ENCODE results near the gene ZAP70. TPM values are rescaled to one million over a fixed set of nuclear protein-coding genes. Genes with fewer than 3 reads are reported as not detected.
"Not testable (repeated sequence)": the region's sequence is repeated elsewhere in the genome, so short reads cannot be mapped to it uniquely, and the experiment has no call there.

Gene ZAP70
- total and polyA plus RNA-seq, 9 donors: 0.45 to 2.0 (median 0.75) TPM

DNA sequence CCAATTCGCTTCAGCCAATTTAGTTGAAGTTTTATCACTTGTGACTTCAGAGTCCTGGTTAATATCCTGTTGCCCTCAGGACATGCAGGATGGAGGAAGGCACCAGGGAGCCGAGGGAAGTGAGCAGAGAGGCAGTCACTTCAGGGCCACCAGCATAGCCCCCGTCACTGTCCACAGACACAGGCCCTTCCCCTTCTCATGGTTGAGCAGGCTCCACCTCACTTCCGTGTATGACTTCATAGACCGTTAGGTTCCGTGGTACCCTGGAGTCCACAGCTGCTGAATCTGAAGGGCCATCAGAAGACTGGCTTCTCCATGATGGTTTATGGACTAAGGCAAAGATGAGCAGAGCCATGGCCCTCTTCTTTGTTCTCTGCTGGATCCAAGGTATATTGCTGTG lies 43.9 kb upstream of the ZAP70 start, which contains the start of gene C2orf92:
Gene C2orf92 (plus strand): TSS at position 266 of the 400 bp plus-strand sequence. CDS start 76 bp downstream, at position 342.
- H3K9me3 ChIP-seq: no peaks in the 10 kb centered on the region
- no peaks in the 10 kb centered on the region for H3K27me3 ChIP-seq
- H3K27ac ChIP-seq: no peak within 1 kb of the TSS
- TF ChIP-seq EP300 (IDR thresholded peaks at IDR 0.05): no peak
- TF ChIP-seq, protein P1, sequence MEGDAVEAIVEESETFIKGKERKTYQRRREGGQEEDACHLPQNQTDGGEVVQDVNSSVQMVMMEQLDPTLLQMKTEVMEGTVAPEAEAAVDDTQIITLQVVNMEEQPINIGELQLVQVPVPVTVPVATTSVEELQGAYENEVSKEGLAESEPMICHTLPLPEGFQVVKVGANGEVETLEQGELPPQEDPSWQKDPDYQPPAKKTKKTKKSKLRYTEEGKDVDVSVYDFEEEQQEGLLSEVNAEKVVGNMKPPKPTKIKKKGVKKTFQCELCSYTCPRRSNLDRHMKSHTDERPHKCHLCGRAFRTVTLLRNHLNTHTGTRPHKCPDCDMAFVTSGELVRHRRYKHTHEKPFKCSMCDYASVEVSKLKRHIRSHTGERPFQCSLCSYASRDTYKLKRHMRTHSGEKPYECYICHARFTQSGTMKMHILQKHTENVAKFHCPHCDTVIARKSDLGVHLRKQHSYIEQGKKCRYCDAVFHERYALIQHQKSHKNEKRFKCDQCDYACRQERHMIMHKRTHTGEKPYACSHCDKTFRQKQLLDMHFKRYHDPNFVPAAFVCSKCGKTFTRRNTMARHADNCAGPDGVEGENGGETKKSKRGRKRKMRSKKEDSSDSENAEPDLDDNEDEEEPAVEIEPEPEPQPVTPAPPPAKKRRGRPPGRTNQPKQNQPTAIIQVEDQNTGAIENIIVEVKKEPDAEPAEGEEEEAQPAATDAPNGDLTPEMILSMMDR (IDR thresholded peaks at IDR 0.05): no peak
- H3K36me3 ChIP-seq: no peaks in the 10 kb centered on the region
- no peak within 1 kb of the TSS for H3K4me3 ChIP-seq
- intact Hi-C loops (cut with DNase I): no loop called here
- H3K4me1 ChIP-seq (ENCODE audit: insufficient read depth): no peaks in the 10 kb centered on the region
- 91 to 93% (median 91%) methylated on average over 6 of the region's 6 CpGs for WGBS, 3 donors
- no peak for DNase-seq

DNA sequence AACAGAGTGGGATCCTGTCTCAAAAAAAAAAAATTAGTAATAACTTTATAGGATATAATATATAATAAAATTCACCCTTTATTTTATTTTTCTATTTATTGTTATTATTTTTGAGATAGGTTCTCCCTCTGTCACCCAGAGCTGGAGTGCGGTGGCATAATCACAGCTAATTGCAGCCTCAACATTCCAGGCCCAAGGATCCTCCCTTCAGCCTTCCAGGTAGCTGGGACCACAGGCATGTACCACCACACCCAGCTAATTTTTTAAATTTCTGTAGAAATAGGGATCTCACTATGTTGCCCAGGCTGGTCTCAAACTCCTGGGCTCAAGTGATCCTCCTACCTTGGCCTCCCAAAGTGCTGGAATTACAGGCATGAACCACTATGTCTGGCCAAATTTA lies 42.9 kb upstream of the ZAP70 start:
- TF ChIP-seq, protein P1 (IDR thresholded peaks at IDR 0.05): no peak
- no peak for TF ChIP-seq EP300 (IDR thresholded peaks at IDR 0.05)
- no peak for TF ChIP-seq POLR2A (IDR thresholded peaks at IDR 0.05)
- 93 to 100% (median 95%) methylated on average over 1 of the region's 1 CpG for WGBS, 3 donors
- Histone ChIP-seq H3K4me1 (ENCODE audit: insufficient read depth) (no peaks in the 10 kb centered on the region), H3K27ac (no peak overlapping the region), H3K36me3 (no peaks in the 10 kb centered on the region), H3K9me3 (no peaks in the 10 kb centered on the region), H3K4me3 (no peak overlapping the region), H3K27me3 (no peaks in the 10 kb centered on the region)
- DNase-seq: no peak
- intact Hi-C loops (cut with DNase I): no loop called here

DNA sequence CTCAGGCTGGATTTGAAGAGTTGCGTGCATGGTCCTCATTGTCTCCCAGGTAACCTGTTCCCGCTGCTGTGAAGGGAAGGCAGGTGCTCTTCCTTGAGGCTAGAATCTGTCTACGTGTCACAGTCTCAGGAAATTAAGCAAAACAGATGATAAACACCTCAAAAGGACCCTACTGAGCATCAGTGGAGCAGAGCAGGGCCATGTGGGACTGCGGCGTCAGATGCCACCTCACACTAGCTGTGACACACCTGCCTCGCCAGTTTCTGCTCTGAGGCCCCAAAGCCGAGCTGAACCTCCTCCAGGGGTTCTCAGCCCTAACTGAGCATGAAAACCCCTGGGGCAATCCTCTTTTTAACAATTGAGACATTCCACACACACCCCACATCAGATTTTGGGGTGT lies 41.9 kb upstream of the ZAP70 start:
- TF ChIP-seq EP300 (IDR thresholded peaks at IDR 0.05) (no peak), POLR2A (IDR thresholded peaks at IDR 0.05) (no peak)
- TF ChIP-seq, protein P1 (IDR thresholded peaks at IDR 0.05): no peak
- no peaks in the 10 kb centered on the region for H3K36me3 ChIP-seq
- H3K27ac ChIP-seq: no peak overlapping the region
- H3K4me3 ChIP-seq: no peak overlapping the region
- 94 to 98% (median 96%) methylated on average over 7 of the region's 7 CpGs for WGBS, 3 donors
- no peaks in the 10 kb centered on the region for H3K4me1 ChIP-seq (ENCODE audit: insufficient read depth)
- no peaks in the 10 kb centered on the region for H3K27me3 ChIP-seq
- DNase-seq: no peak
- intact Hi-C loops (cut with DNase I): no loop called here
- no peaks in the 10 kb centered on the region for H3K9me3 ChIP-seq

DNA sequence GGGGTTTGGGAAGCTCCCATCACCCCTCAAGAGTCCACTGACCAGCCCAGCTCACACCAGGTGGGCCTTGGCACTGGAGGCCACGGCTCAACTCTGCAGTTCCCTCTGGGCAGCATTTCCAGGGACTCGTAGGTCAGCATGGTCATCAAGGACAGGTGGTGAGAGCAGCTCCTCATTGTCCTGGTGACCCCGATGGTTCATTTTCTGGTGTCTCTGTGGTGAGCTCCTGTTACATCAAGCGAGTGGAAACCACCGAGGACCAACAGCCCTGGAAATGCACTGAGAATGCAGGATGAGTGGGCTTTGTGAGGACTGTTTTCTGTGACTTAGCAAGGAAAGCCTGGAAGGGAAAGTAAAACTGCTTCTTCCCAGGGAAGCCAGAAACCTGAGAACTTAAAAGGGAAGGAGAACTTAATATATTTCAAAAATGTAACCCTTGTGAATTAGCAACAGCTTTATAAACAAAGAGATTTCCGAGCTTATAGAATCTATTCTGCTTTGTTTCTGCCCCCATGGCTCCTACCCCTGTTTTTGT lies 40.7 kb upstream of the ZAP70 start:
- H3K4me1 ChIP-seq (ENCODE audit: insufficient read depth); H3K27ac ChIP-seq; H3K27me3 ChIP-seq; intact Hi-C loops (cut with DNase I); H3K9me3 ChIP-seq; H3K4me3 ChIP-seq; DNase-seq; H3K36me3 ChIP-seq: not testable (repeated sequence)
- 84 to 92% (median 91%) methylated on average over 6 of the region's 6 CpGs for WGBS, 3 donors

DNA sequence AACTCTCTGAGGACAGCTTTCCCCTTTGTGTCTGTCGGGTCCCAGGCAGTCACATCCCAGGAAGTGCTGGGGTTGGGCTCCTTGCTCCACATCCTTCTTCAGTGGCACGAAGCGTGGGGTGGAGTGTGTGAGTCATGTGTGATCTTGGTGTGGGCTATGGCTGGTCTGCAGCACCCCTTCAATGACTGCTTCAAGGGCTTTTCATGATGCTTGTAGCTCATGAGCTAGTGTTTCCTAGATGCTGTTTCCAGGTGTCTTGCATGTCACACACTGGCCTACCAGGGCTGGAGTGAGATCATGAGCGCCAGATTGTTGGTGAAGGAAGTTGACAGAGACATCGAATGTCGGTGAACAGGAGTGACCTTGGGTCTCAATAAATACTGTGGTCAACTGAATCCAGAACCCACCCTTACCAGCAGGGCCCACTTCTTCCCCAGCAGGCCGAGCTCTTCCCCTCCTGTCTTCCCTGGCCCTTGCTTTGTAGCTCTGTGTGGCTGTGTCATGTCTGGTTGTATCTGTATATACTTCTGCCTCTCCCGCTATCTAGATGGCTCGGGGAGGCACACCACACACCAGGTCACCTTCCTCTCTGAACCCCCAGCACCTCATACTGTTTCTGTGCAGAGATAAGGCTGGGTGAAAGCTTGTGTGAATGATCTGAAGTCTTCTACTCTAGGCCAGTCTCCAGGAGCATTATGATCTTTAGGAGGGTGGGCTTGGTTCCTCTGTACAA lies 40.0 kb upstream of the ZAP70 start:
- Histone ChIP-seq H3K9me3 (no peaks in the 10 kb centered on the region), H3K4me3 (no peak overlapping the region), H3K27ac (no peak overlapping the region), H3K4me1 (ENCODE audit: insufficient read depth) (no peaks in the 10 kb centered on the region), H3K36me3 (no peaks in the 10 kb centered on the region), H3K27me3 (no peaks in the 10 kb centered on the region)
- intact Hi-C loops (cut with DNase I): no loop called here
- no peak for DNase-seq
- 91 to 92% (median 91%) methylated on average over 9 of the region's 9 CpGs for WGBS, 3 donors
- TF ChIP-seq POLR2A (IDR thresholded peaks at IDR 0.05) (no peak), EP300 (IDR thresholded peaks at IDR 0.05) (no peak)
- TF ChIP-seq, protein P1 (IDR thresholded peaks at IDR 0.05): no peak

All from ovary (tissue), 9 donors.